Neuronal stem cell (in vitro differentiated cells): Measurements from ENCODE around the gene CYS1.
A peak's percentile ranks its signal among the peaks of the same experiment; 100 is the strongest.

Source experiments
- DNase-seq: peaks from one replicate; pipeline ENCODE4 v3.0.0-alpha.2; 2013; ENCODE audit warnings: low spot score
- H2AFZ ChIP-seq: one replicate; pipeline ENCODE4 v1.6.1; 2013; ENCODE audit warnings: mild to moderate bottlenecking, low read length, inconsistent platforms
- H2AK5ac ChIP-seq: 2 replicates; pipeline ENCODE4 v1.6.1; 2013; ENCODE audit warnings: low read depth, mild to moderate bottlenecking, inconsistent platforms, low read length, moderate library complexity, mixed read lengths
- H2BK120ac ChIP-seq: 2 replicates; pipeline ENCODE4 v1.6.1; 2013; ENCODE audit warnings: low read depth, mild to moderate bottlenecking, inconsistent platforms, low read length, moderate library complexity, mixed read lengths
- H2BK12ac ChIP-seq: one replicate; pipeline ENCODE4 v1.6.1; 2013; ENCODE audit warnings: low read length, inconsistent platforms
- H2BK15ac ChIP-seq: 2 replicates; pipeline ENCODE4 v1.6.1; 2013; ENCODE audit warnings: mild to moderate bottlenecking, low read length, inconsistent platforms, mixed read lengths
- H2BK5ac ChIP-seq: one replicate; pipeline ENCODE4 v1.6.1; 2013; ENCODE audit warnings: inconsistent platforms, mild to moderate bottlenecking, low read length, moderate library complexity
- H3K14ac ChIP-seq: one replicate; pipeline ENCODE4 v1.6.1; 2013; ENCODE audit warnings: low read length, inconsistent platforms
- H3K18ac ChIP-seq: 2 replicates; pipeline ENCODE4 v1.6.1; 2013; ENCODE audit warnings: low read length, inconsistent platforms
- H3K23ac ChIP-seq: 2 replicates; pipeline ENCODE4 v1.6.1; 2013; ENCODE audit warnings: low read depth, mild to moderate bottlenecking, mixed read lengths, low read length, inconsistent platforms; ENCODE audit not compliant: poor library complexity
- H3K27ac ChIP-seq: replicated peaks from 3 replicates; pipeline ENCODE4 v1.5.1; 2013; ENCODE audit warnings: low read length, inconsistent platforms
- H3K27me3 ChIP-seq, 3 experiments: 2 replicates each; pipeline ENCODE4 v1.6.1; 2013; ENCODE audit warnings: low read length in 3 of 3, mild to moderate bottlenecking in 2 of 3, inconsistent platforms in 1 of 3, low read depth in 1 of 3, mixed read lengths in 1 of 3, moderate library complexity in 1 of 3; ENCODE audit not compliant: control insufficient read depth in 3 of 3, insufficient read depth in 3 of 3
- H3K36me3 ChIP-seq, 2 donors: replicated peaks in 1 of 2; 2 replicates each; pipeline ENCODE4 v1.6.1; 2013; ENCODE audit warnings: low read length in 2 of 2; ENCODE audit not compliant: control insufficient read depth in 2 of 2, insufficient read depth in 2 of 2
- H3K4ac ChIP-seq: 2 replicates; pipeline ENCODE4 v1.6.1; 2013; ENCODE audit warnings: inconsistent platforms, mild to moderate bottlenecking, low read length, moderate library complexity
- H3K4me1 ChIP-seq, 2 donors: 1 replicate in 1 of 2; 2 replicates in 1 of 2; pipeline ENCODE4 v1.6.1; 2013; ENCODE audit warnings: low read length in 2 of 2, low read depth in 1 of 2; ENCODE audit not compliant: control insufficient read depth in 2 of 2, insufficient read depth in 1 of 2
- H3K4me2 ChIP-seq: one replicate; pipeline ENCODE4 v1.6.1; 2013; ENCODE audit warnings: mild to moderate bottlenecking, low read length, inconsistent platforms; ENCODE audit not compliant: insufficient read depth, poor library complexity, severe bottlenecking
- H3K4me3 ChIP-seq, 2 donors: 2 replicates each; pipeline ENCODE4 v1.5.1; 2013; ENCODE audit warnings: low read length in 2 of 2, mild to moderate bottlenecking in 2 of 2, inconsistent platforms in 1 of 2, moderate library complexity in 1 of 2
- H3K79me1 ChIP-seq: one replicate; pipeline ENCODE4 v1.6.1; 2013; ENCODE audit warnings: low read depth, mild to moderate bottlenecking, inconsistent platforms, low read length, moderate library complexity
- H3K9ac ChIP-seq: one replicate; pipeline ENCODE4 v1.6.1; 2013; ENCODE audit warnings: mild to moderate bottlenecking, low read depth, low read length, inconsistent platforms; ENCODE audit not compliant: poor library complexity
- H3K9me3 ChIP-seq, 2 donors: replicated peaks in 1 of 2; 2 replicates each; pipeline versions ENCODE3 to v1.6.1; 2013; ENCODE audit warnings: low read length in 2 of 2, mild to moderate bottlenecking in 2 of 2, inconsistent platforms in 1 of 2, low read depth in 1 of 2, mixed read lengths in 1 of 2, moderate library complexity in 1 of 2; ENCODE audit not compliant: control insufficient read depth in 2 of 2, insufficient read depth in 1 of 2
- H4K8ac ChIP-seq: one replicate; pipeline ENCODE4 v1.6.1; 2013; ENCODE audit warnings: low read depth, mild to moderate bottlenecking, inconsistent platforms, low read length, moderate library complexity
- H4K91ac ChIP-seq: one replicate; pipeline ENCODE4 v1.6.1; 2013; ENCODE audit warnings: low read length, low read depth, mild to moderate bottlenecking, inconsistent platforms; ENCODE audit not compliant: poor library complexity
- WGBS, 2 donors: extraction: QIAGEN DNeasy Blood & Tissue Kit; methylation state at CpG; one replicate each; pipeline ENCODE4 v1.1.7; 2013; ENCODE audit warnings: missing lambda C conversion rate in 2 of 2, mixed read lengths in 1 of 2; ENCODE audit not compliant: insufficient read length in 2 of 2, insufficient replicate concordance in 1 of 2; ENCODE audit errors: extremely low coverage in 2 of 2; 5-methylcytosine and 5-hydroxymethylcytosine counted together

Gene CYS1

DNA sequence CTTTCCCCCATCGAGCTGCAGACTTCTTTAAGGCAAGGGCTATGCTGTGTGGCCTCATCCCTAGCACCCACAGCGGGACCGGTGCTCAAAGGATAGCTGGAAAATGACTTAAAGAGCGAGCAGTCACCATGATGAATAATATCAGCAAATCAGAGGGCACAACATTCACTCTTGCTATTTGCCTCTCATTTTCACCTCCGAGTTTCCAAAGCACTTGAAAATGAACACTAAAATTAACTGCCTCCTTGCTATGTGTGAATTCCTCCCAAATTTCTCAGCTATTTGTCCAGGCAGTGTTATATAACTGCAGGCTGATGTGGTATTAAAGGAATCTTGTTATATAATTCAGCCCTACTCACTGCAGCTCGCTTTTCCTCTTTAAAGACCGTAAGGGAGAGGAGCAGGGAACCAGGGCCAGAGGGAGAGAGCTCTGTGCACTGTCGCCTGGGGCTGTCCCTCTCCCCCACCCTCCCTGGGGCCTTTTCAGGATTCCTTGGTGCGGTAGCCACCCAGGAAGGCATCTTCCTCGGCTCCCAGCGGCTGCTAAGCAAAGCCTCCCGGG lies 1.4 kb downstream of the CYS1 start:
- peak overlapping the region; percentile 39 for H2AK5ac ChIP-seq

DNA sequence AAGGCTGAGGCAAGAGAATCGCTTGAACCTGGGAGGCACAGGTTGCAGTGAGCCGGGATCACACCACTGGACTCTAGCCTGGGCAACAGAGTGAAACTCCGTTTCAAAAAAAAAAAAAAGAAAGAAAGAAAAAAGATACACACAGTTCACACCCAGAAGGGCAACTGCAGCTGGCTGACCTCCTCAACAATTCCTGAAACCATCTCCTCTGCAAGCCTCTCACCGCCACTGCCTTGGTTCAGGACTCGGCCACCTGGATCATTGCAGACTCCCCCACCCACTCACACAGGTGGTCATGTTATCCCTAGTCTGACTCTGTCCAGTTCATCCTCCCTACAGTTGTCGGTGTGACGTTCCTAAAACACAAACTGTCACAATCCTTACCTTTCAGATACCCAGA lies 2.2 kb downstream of the CYS1 start:
- Histone ChIP-seq H3K27ac (no peak overlapping the region), H4K91ac (no peak overlapping the region), H3K4me3 (no peak overlapping the region), H2AFZ (no peak overlapping the region), H3K14ac (peak overlapping the region; percentile 47), H3K4me2 (no peak overlapping the region), H2AK5ac (peak overlapping the region; percentile 39), H3K4me1 (peaks cover 3 to 8% of the 10 kb centered on the region in 2 donors), H2BK120ac (no peak overlapping the region), H3K79me1 (no peaks in the 10 kb centered on the region), H2BK12ac (no peak overlapping the region), H3K18ac (no peak overlapping the region), H3K36me3 (no peaks in the 10 kb centered on the region), H3K9ac (no peak overlapping the region), H3K9me3 (no peaks in the 10 kb centered on the region), H2BK15ac (no peak overlapping the region), H3K4ac (no peak overlapping the region), H2BK5ac (no peak overlapping the region), H4K8ac (no peak overlapping the region), H3K23ac (peak overlapping the region; percentile 50), H3K27me3 (peaks cover 9 to 90% (median 41%) of the 10 kb centered on the region in 3 experiments)
- WGBS, 2 donors: no CpG with 5 or more reads among the region's 7 CpGs
- no peak for DNase-seq

More for the DNA sequence above, 1.4 kb downstream of the CYS1 start:
- Histone ChIP-seq H4K8ac (no peak overlapping the region), H4K91ac (no peak overlapping the region), H2BK12ac (no peak overlapping the region), H3K27ac (no peak overlapping the region), H3K9me3 (no peaks in the 10 kb centered on the region), H2BK15ac (no peak overlapping the region), H2BK5ac (no peak overlapping the region), H3K18ac (no peak overlapping the region), H3K27me3 (peaks cover 9 to 90% (median 41%) of the 10 kb centered on the region in 3 experiments), H3K4ac (no peak overlapping the region), H3K4me3 (peak overlapping the region in 1 of 2 donors; percentile 28), H3K4me2 (peak overlapping the region; percentile 64), H3K9ac (no peak overlapping the region), H3K79me1 (no peaks in the 10 kb centered on the region), H3K23ac (no peak overlapping the region), H2BK120ac (no peak overlapping the region), H3K14ac (no peak overlapping the region), H3K4me1 (peaks cover 3 to 5% of the 10 kb centered on the region in 2 donors), H3K36me3 (no peaks in the 10 kb centered on the region), H2AFZ (peak overlapping the region; percentile 90)
- no CpG with 5 or more reads among the region's 12 CpGs for WGBS, 2 donors
- DNase-seq: no peak

DNA sequence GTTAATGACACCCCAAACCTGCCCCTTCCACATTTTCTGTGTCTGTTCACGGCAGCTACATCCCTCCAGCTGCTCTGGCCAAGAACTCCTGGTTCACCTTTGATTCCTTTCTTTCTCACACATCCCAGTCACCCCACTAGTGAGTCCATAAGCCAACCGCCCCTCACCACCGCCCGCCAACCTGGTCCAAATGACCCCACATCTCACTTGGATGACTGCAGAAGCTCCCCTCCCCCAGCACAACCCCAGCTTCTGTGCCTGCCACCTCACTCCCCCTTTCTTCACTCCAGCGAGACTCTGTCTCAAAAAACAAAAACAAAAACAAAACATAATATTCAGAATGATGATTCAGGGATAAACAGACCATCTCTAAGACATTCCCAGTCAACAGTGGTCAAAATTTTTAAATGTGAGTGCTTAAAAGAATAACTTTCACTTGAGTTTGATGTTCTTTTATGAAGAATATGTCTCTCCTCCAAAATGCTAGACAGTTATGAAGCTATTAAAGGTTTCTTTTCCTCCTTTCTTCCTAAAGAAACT lies 3.2 kb downstream of the CYS1 start:
- H3K4me3 ChIP-seq: no peak overlapping the region

DNA sequence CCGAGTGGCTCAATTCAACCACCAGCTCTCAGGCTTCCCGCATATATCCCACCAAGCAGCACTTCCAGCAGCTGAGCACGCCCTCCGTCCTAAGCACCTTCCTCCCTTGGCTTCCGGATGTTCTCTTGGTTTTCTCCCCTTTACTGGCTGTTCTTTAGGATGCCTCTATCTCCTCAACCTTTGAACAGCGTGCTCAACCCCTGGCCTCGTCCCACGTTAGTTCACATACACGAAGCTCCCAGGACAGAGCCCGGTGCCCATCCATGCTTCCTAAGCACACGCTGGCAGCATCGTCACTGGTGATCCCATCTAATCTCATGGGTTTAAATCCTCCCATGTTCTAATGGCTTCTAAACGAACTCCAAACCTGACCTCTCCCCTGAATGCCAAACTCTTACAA lies 3.7 kb downstream of the CYS1 start:
- Histone ChIP-seq H2BK5ac (no peak overlapping the region), H3K9ac (peak overlapping the region; percentile 1), H3K14ac (no peak overlapping the region), H2AK5ac (no peak overlapping the region), H3K4me2 (no peak overlapping the region), H3K23ac (no peak overlapping the region), H3K36me3 (no peaks in the 10 kb centered on the region), H3K27ac (no peak overlapping the region), H3K9me3 (no peaks in the 10 kb centered on the region), H4K91ac (no peak overlapping the region), H4K8ac (no peak overlapping the region), H3K18ac (no peak overlapping the region), H2BK15ac (no peak overlapping the region), H2BK120ac (no peak overlapping the region), H3K27me3 (peaks cover 9 to 79% (median 41%) of the 10 kb centered on the region in 3 experiments), H2AFZ (no peak overlapping the region), H3K79me1 (no peaks in the 10 kb centered on the region), H3K4ac (no peak overlapping the region), H3K4me3 (no peak overlapping the region), H3K4me1 (peaks cover 3 to 8% of the 10 kb centered on the region in 2 donors), H2BK12ac (no peak overlapping the region)
- no CpG with 5 or more reads among the region's 13 CpGs for WGBS, 2 donors
- DNase-seq: no peak

More for the DNA sequence above, 3.2 kb downstream of the CYS1 start:
- no peak for DNase-seq
- Histone ChIP-seq H3K23ac (no peak overlapping the region), H2BK5ac (no peak overlapping the region), H3K27me3 (peaks cover 9 to 84% (median 41%) of the 10 kb centered on the region in 3 experiments), H2BK120ac (no peak overlapping the region), H3K27ac (no peak overlapping the region), H3K4me1 (peaks cover 3 to 8% of the 10 kb centered on the region in 2 donors), H3K4ac (no peak overlapping the region), H4K8ac (no peak overlapping the region), H3K4me2 (no peak overlapping the region), H2AFZ (no peak overlapping the region), H3K18ac (no peak overlapping the region), H2AK5ac (no peak overlapping the region), H3K36me3 (no peaks in the 10 kb centered on the region), H3K14ac (no peak overlapping the region), H3K79me1 (no peaks in the 10 kb centered on the region), H2BK15ac (no peak overlapping the region), H2BK12ac (no peak overlapping the region), H4K91ac (no peak overlapping the region), H3K9me3 (no peaks in the 10 kb centered on the region), H3K9ac (no peak overlapping the region)
- WGBS, 2 donors: no CpG with 5 or more reads among the region's 5 CpGs
